B cell (primary cell): ENCODE results near the gene ANOS1. TPM values are rescaled to one million over a fixed set of nuclear protein-coding genes. Genes with fewer than 3 reads are reported as not detected.

Experiments used
- ATAC-seq: fragments of 200-7000 bp; cut with Tn5 transposase; one replicate; pipeline ENCODE4 v1.10.0; 2021; ENCODE audit warnings: low read depth, mild to moderate bottlenecking, moderate number of reproducible peaks, moderate library complexity
- CTCF ChIA-PET: fragments of 350-600 bp; sonication (Branson Sonifier 250); formaldehyde crosslinking; loops from one replicate; lab custom pipeline; 2021; ENCODE audit warnings: antibody characterized with exemption, inconsistent platforms; lab: Charles Lee
- POLR2A ChIA-PET: fragments of 350-600 bp; sonication (Branson Sonifier 250); formaldehyde crosslinking; loops from one replicate; lab custom pipeline; 2021; ENCODE audit warnings: antibody characterized with exemption; lab: Charles Lee
- DNase-seq: peaks from one replicate; pipeline ENCODE4 v3.0.0; 2013
- H2AFZ ChIP-seq: 2 replicates; pipeline ENCODE4 v1.6.1; 2012; ENCODE audit warnings: mild to moderate bottlenecking, low read depth, low read length; ENCODE audit not compliant: insufficient read depth, poor library complexity, severe bottlenecking
- H3K27ac ChIP-seq, 2 donors: 1 replicate in 1 of 2; 2 replicates in 1 of 2; pipeline ENCODE4 v1.5.1; 2012 to 2013; ENCODE audit warnings: low read length in 2 of 2, mild to moderate bottlenecking in 2 of 2, moderate library complexity in 1 of 2
- H3K27me3 ChIP-seq, 4 experiments: fragments of 200-600 bp in 1 of 4; sonication (generic) in 1 of 4; replicated peaks in 1 of 4; 1 replicate in 2 of 4; 2 replicates in 2 of 4; pipeline versions ENCODE4 v1.6.1 to v1.7.0; 2013 to 2016; ENCODE audit warnings: low read length in 3 of 4, mild to moderate bottlenecking in 2 of 4, mixed read lengths in 1 of 4, moderate library complexity in 1 of 4; ENCODE audit not compliant: insufficient read depth in 4 of 4, control insufficient read depth in 3 of 4; ENCODE audit errors: control extremely low read depth in 1 of 4
- H3K36me3 ChIP-seq, 2 experiments: replicated peaks in 1 of 2; 1 replicate in 1 of 2; 2 replicates in 1 of 2; pipeline versions ENCODE4 v1.6.1 to v1.7.1; 2013; ENCODE audit warnings: low read length in 1 of 2; ENCODE audit not compliant: insufficient read depth in 2 of 2, control insufficient read depth in 1 of 2; ENCODE audit errors: control extremely low read depth in 1 of 2, extremely low read depth in 1 of 2
- H3K4me1 ChIP-seq, 2 donors: fragments of 200-600 bp in 1 of 2; sonication (generic) in 1 of 2; 1 replicate in 1 of 2; 2 replicates in 1 of 2; pipeline versions ENCODE4 v1.5.1 to v1.6.1; 2013 to 2017; ENCODE audit warnings: low read length in 2 of 2; ENCODE audit not compliant: control insufficient read depth in 2 of 2, insufficient read depth in 2 of 2
- H3K4me2 ChIP-seq: replicated peaks from 2 replicates; pipeline ENCODE3; 2012; ENCODE audit warnings: mild to moderate bottlenecking, low read depth, low read length; ENCODE audit not compliant: poor library complexity, severe bottlenecking
- H3K4me3 ChIP-seq, 5 experiments: fragments of 200-600 bp in 1 of 5; sonication (generic) in 1 of 5; 1 replicate in 3 of 5; 2 replicates in 2 of 5; pipeline versions ENCODE4 v1.5.1 to v1.7.0; 2011 to 2016; ENCODE audit warnings: low read length in 4 of 5, mild to moderate bottlenecking in 4 of 5, low read depth in 2 of 5, control low read depth in 1 of 5, moderate library complexity in 1 of 5; ENCODE audit not compliant: insufficient read depth in 1 of 5; ENCODE audit errors: control extremely low read depth in 1 of 5, extremely low read depth in 1 of 5
- H3K79me2 ChIP-seq: fragments of 200-600 bp; sonication (generic); one replicate; pipeline ENCODE4 v1.6.0; 2016; ENCODE audit warnings: low read length; ENCODE audit not compliant: control insufficient read depth, insufficient read depth
- H3K9ac ChIP-seq: fragments of 200-600 bp; sonication (generic); 2 replicates; pipeline ENCODE4 v1.6.1; 2017; ENCODE audit warnings: mild to moderate bottlenecking, low read length, moderate library complexity
- H3K9me3 ChIP-seq, 3 donors: one replicate each; pipeline versions ENCODE4 v1.6.1 to v1.7.1; 2013; ENCODE audit warnings: low read length in 2 of 3; ENCODE audit not compliant: control insufficient read depth in 2 of 3, insufficient read depth in 1 of 3; ENCODE audit errors: control extremely low read depth in 1 of 3
- H4K20me1 ChIP-seq: 2 replicates; pipeline ENCODE4 v1.6.0; 2012; ENCODE audit warnings: mild to moderate bottlenecking, low read length; ENCODE audit not compliant: insufficient read depth, control insufficient read depth, poor library complexity, severe bottlenecking
- H3K27ac Mint-ChIP-seq: one replicate; pipeline ENCODE4 v1.8.0; 2021; ENCODE audit warnings: mixed read lengths
- H3K27me3 Mint-ChIP-seq: one replicate; pipeline ENCODE4 v1.8.0; 2021; ENCODE audit warnings: mixed read lengths
- H3K4me1 Mint-ChIP-seq: one replicate; pipeline ENCODE4 v1.8.0; 2021; ENCODE audit warnings: mixed read lengths
- H3K4me3 Mint-ChIP-seq: one replicate; pipeline ENCODE4 v1.8.0; 2021; ENCODE audit warnings: mixed read lengths
- H3K9me3 Mint-ChIP-seq: one replicate; pipeline ENCODE4 v1.8.0; 2022; ENCODE audit warnings: mixed read lengths; ENCODE audit not compliant: insufficient read depth
- EZH2 ChIP-seq: IDR thresholded peaks from 2 replicates; pipeline ENCODE4 v1.6.1; 2012; ENCODE audit warnings: borderline replicate concordance, low read depth, mild to moderate bottlenecking, moderate library complexity, low read length; ENCODE audit not compliant: insufficient read depth, poor library complexity, severe bottlenecking
- WGBS: methylation state at CpG from one replicate; pipeline ENCODE4 v1.1.5; 2013; ENCODE audit warnings: missing lambda C conversion rate; ENCODE audit not compliant: insufficient coverage; 5-methylcytosine and 5-hydroxymethylcytosine counted together
- intact Hi-C: fragments of 100-400 bp; cut with micrococcal nuclease; formaldehyde crosslinking; loops from one replicate; pipeline ENCODE4 v1.10.0; 2022
- polyA plus RNA-seq: library from polyadenylated mRNA; depleted of rRNA; stranded (reverse); fragments of >200 nt; gene quantifications from 2 replicates; pipeline ENCODE4 v1.2.3, GENCODE V29; 2012
- total RNA-seq, 2 donors: library from RNA; stranded (reverse); fragments of 120-200 nt in 1 of 2; gene quantifications; 1 replicate in 1 of 2; 2 replicates in 1 of 2; pipeline versions ENCODE4 v1.2.3 to v1.2.4, GENCODE V29; 2013 to 2022
- TF ChIP-seq, protein P1 (sequence below): fragments of 200-600 bp; IDR thresholded peaks from one replicate; pipeline ENCODE4 v1.8.0; 2022; ENCODE audit warnings: antibody characterized with exemption, mild to moderate bottlenecking

ANOS1 gene
- total and polyA plus RNA-seq, 2 donors (not counting 1 experiment from before 2014, with no cell fraction given): 0.10 TPM; not detected in 1

DNA sequence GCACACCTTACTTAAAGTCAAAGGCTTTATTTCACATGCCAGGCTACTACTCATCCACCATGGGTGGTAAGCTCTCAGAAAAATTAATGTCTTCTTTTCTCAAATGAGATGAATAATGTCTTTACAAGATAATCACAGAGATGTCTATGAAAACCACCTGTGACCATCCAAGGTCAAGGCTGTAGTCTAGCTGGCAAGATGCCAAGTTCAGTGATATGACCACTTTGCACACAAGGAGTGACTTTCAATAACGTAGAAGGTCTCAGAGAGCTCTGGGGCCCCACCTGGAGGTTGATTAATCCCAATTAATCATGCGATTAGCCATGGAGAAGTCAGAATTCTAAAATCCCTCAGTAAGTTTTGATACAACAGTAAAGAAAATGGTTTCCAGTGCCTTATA lies 20.5 kb downstream of the ANOS1 start:
- H3K4me3 ChIP-seq: no peak overlapping the region
- H3K36me3 ChIP-seq: no peaks in the 10 kb centered on the region
- no peak overlapping the region for H3K9ac ChIP-seq
- H2AFZ ChIP-seq: no peak overlapping the region
- Mint-ChIP-seq H3K27me3 (no peaks in the 10 kb centered on the region), H3K4me1 (no peaks in the 10 kb centered on the region), H3K9me3 (no peaks in the 10 kb centered on the region), H3K4me3 (no peak overlapping the region), H3K27ac (no peak overlapping the region)
- H3K4me1 ChIP-seq: no peaks in the 10 kb centered on the region
- no CpG with 5 or more reads among the region's 2 CpGs for WGBS
- no peaks in the 10 kb centered on the region for H3K9me3 ChIP-seq
- no peak for DNase-seq
- H3K27me3 ChIP-seq: no peaks in the 10 kb centered on the region
- ChIA-PET POLR2A (no interaction called here), CTCF (no interaction called here)
- H3K27ac ChIP-seq: no peak overlapping the region
- TF ChIP-seq EZH2: no peak
- TF ChIP-seq, protein P1, sequence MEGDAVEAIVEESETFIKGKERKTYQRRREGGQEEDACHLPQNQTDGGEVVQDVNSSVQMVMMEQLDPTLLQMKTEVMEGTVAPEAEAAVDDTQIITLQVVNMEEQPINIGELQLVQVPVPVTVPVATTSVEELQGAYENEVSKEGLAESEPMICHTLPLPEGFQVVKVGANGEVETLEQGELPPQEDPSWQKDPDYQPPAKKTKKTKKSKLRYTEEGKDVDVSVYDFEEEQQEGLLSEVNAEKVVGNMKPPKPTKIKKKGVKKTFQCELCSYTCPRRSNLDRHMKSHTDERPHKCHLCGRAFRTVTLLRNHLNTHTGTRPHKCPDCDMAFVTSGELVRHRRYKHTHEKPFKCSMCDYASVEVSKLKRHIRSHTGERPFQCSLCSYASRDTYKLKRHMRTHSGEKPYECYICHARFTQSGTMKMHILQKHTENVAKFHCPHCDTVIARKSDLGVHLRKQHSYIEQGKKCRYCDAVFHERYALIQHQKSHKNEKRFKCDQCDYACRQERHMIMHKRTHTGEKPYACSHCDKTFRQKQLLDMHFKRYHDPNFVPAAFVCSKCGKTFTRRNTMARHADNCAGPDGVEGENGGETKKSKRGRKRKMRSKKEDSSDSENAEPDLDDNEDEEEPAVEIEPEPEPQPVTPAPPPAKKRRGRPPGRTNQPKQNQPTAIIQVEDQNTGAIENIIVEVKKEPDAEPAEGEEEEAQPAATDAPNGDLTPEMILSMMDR: no peak
- intact Hi-C loops: no loop called here
- H4K20me1 ChIP-seq: no peaks in the 10 kb centered on the region
- H3K4me2 ChIP-seq: no peak overlapping the region
- ATAC-seq: no peak
- no peaks in the 10 kb centered on the region for H3K79me2 ChIP-seq

DNA sequence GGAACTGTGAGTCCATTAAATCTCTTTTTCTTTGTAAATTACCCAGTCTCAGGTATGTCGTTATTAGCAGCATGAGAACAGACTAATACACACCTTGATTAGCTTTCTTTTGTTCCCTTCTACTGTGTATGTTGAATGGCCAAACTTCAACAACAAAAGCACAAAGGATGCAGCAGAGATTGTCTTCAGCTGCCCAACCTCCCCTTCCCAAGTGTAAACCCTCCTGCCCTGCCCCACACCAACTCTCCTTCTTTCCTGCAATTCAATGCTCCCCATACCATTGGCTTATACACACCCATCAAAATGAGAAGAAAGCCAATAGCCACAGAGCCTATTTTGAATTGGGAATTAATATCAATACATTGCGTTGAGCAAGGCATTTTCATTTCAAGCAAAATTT lies 27.8 kb downstream of the ANOS1 start:
- Mint-ChIP-seq H3K27me3 (peaks cover 4% of the 10 kb centered on the region), H3K4me1 (no peaks in the 10 kb centered on the region), H3K4me3 (no peak overlapping the region), H3K9me3 (no peaks in the 10 kb centered on the region), H3K27ac (no peak overlapping the region)
- no peak for TF ChIP-seq EZH2
- TF ChIP-seq, protein P1: no peak
- WGBS: no CpG with 5 or more reads among the region's 2 CpGs
- H3K27ac ChIP-seq: no peak overlapping the region
- H3K4me3 ChIP-seq: no peak overlapping the region
- no peaks in the 10 kb centered on the region for H3K27me3 ChIP-seq
- H3K79me2 ChIP-seq: no peaks in the 10 kb centered on the region
- no peaks in the 10 kb centered on the region for H3K9me3 ChIP-seq
- no peak overlapping the region for H2AFZ ChIP-seq
- no peak overlapping the region for H3K9ac ChIP-seq
- POLR2A ChIA-PET: no interaction called here
- no peak overlapping the region for H3K4me2 ChIP-seq
- intact Hi-C loops: no loop called here
- H4K20me1 ChIP-seq: no peaks in the 10 kb centered on the region
- ATAC-seq: no peak
- H3K36me3 ChIP-seq: no peaks in the 10 kb centered on the region
- no peaks in the 10 kb centered on the region for H3K4me1 ChIP-seq
- no peak for DNase-seq
- CTCF ChIA-PET: no interaction called here
